Thyroid gland (tissue), 4 donors: ENCODE measurements around the gene CCDC9B.

Experiments used
- CTCF ChIP-seq, 6 experiments: fragments of 200-600 bp in 3 of 6; fragments of 450-650 bp in 3 of 6; sonication (generic) in 3 of 6; IDR thresholded peaks; one replicate each; pipeline ENCODE4 v1.5.1; 2016 to 2019; ENCODE audit warnings: antibody characterized with exemption in 6 of 6, mild to moderate bottlenecking in 2 of 6, inconsistent platforms in 1 of 6, moderate library complexity in 1 of 6
- POLR2A ChIP-seq, 2 donors: fragments of 450-650 bp; IDR thresholded peaks; one replicate each; pipeline ENCODE4 v1.6.1; 2017; ENCODE audit warnings: antibody characterized with exemption in 2 of 2, mild to moderate bottlenecking in 2 of 2, moderate library complexity in 1 of 2

GRCh38 chr15:40301467-40302179 lies 39.1 kb downstream of the CCDC9B start:
- TF ChIP-seq CTCF (IDR thresholded peaks at IDR 0.05): no peak
- no peak for TF ChIP-seq POLR2A (IDR thresholded peaks at IDR 0.05)
